ENCODE results near the gene SLC38A10. TPM values are rescaled to one million over a fixed set of nuclear protein-coding genes. Genes with fewer than 3 reads are reported as not detected.

The SLC38A10 gene
- total and polyA plus RNA-seq, 2 of the 13 experiments (the other 11 are each of a cell fraction or from before 2014, with no cell fraction given): 23.4 to 55.8 TPM

GRCh38 chr17:81222906-81223761, 72.0 kb downstream of the SLC38A10 start, which contains the start of gene CEP131 (continued):
- TF ChIP-seq ZNF33A (CRISPR knock-in tag; IDR thresholded peaks at IDR 0.05; ENCODE audit: borderline replicate concordance): no peak
- no peak for TF ChIP-seq ZNF383 (CRISPR knock-in tag; IDR thresholded peaks at IDR 0.05; ENCODE audit: borderline replicate concordance)
- TF ChIP-seq SMAD1 (CRISPR knock-in tag; IDR thresholded peaks at IDR 0.05; ENCODE audit: borderline replicate concordance, low read depth): no peak
- no peak; the same call in 1 of the 2 replicates for TF ChIP-seq KAT7 (CRISPR knock-in tag; IDR thresholded peaks at IDR 0.05; ENCODE audit: borderline replicate concordance)
- peak; percentile 74; the same call in 1 of the 2 replicates for TF ChIP-seq TOPORS (CRISPR knock-in tag; IDR thresholded peaks at IDR 0.05)
- no peak; the same call in 1 of the 2 replicates for TF ChIP-seq ZNF609 (CRISPR knock-in tag; IDR thresholded peaks at IDR 0.05; ENCODE audit: borderline replicate concordance)
- TF ChIP-seq ZNF276 (CRISPR knock-in tag; IDR thresholded peaks at IDR 0.05; ENCODE audit: low read depth): no peak
- 0 out of 2 replicates have a peak, but pooled peaks have one; percentile 7 for TF ChIP-seq SOX5 (CRISPR knock-in tag; IDR thresholded peaks at IDR 0.05; ENCODE audit: borderline replicate concordance)
- peak; percentile 33; the same call in 1 of the 2 replicates for TF ChIP-seq ESRRA (CRISPR knock-in tag; IDR thresholded peaks at IDR 0.05; ENCODE audit: low read depth)
- no peak; the same call in 1 of the 2 replicates for TF ChIP-seq HIC2 (CRISPR knock-in tag; IDR thresholded peaks at IDR 0.05; ENCODE audit: low read depth)
- no peak for TF ChIP-seq ZNF615 (CRISPR knock-in tag; IDR thresholded peaks at IDR 0.05; ENCODE audit: borderline replicate concordance)
- peak; percentile 35; the same call in 1 of the 2 replicates for TF ChIP-seq HMGXB3 (CRISPR knock-in tag; IDR thresholded peaks at IDR 0.05; ENCODE audit: borderline replicate concordance)
- no peak for TF ChIP-seq JUND (CRISPR knock-in tag; IDR thresholded peaks at IDR 0.05)
- TF ChIP-seq TP53 (CRISPR knock-in tag; conservative IDR thresholded peaks at IDR 0.05): no peak

All from HepG2 (cell line).